Activated naive CD4-positive, alpha-beta T cell (primary cell): ENCODE results near the gene PES1.
"Not testable (repeated sequence)": the region's sequence is repeated elsewhere in the genome, so short reads cannot be mapped to it uniquely, and the experiment has no call there.

ENCODE experiments used
- DNase-seq, 4 experiments: peaks; one replicate each; lab custom pipeline; 2025; lab: John Stamatoyannopoulos, UW

PES1 gene

GRCh38 chr22:30574095-30574981 is 17.4 kb downstream of the PES1 start, which contains the start of gene GAL3ST1:
Gene GAL3ST1, minus strand, starts transcription at chr22:30574665. Its CDS starts 17,273 bp downstream, at chr22:30557392.
- no peak for DNase-seq

- DNase-seq: no peak
These were observed 18.1 kb downstream of the PES1 start for GRCh38 chr22:30573594-30574094.

DNA sequence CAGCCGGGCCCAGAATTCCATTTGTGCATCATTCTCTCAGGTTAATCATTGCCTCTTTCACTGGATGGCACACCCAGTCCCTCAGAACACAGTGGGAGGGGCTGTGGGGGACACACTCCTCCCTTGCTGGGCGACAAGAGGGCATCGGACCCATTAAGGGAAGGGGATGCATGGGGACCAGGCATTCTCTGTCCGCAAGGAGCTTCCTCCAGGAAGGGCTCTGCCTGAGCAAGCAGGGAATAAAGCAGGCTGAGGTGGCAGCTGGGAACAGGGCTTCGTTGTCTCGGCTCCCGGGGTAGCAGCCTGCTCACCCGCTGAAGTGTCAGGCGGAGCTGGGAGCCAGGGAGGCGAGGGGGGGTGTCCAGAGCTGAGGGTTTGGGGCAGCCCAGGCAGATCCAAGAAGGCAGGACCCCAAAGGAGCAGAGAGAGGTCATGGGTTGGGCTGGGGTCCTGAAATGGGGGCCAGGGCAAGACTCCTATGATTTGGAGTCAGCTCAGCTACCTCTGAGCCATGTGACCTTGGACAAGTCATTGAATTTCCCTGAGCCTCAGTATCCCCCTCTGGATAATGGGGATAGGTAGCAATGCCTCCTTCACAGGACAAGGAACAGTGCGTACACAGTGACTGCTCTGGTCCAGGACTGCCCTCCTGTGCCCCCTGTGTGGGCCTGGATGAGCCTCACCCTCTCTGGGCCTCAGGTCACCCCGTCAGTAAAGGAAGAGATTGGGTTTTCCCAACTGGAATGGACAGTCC is 18.7 kb downstream of the PES1 start:
- DNase-seq: no peak

DNA sequence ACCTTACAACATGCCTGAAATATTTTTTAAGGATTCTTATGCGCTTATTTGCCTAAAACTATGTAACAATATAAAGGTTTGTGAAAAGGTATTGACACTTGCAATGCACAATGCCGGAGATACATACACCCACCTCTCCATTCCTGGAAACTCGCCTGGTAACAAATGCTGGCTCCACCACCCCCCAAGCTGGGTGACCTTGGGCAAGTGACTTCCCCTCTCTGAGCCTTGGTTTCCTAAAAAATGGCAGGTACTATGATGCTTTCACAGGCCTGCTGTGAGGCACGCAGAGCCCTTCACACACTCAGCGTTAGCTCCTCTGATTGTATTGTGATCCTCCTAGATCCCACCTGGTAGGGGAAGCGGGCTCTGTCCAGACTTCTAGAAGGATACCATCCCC is 19.5 kb downstream of the PES1 start:
- DNase-seq: no peak

DNA sequence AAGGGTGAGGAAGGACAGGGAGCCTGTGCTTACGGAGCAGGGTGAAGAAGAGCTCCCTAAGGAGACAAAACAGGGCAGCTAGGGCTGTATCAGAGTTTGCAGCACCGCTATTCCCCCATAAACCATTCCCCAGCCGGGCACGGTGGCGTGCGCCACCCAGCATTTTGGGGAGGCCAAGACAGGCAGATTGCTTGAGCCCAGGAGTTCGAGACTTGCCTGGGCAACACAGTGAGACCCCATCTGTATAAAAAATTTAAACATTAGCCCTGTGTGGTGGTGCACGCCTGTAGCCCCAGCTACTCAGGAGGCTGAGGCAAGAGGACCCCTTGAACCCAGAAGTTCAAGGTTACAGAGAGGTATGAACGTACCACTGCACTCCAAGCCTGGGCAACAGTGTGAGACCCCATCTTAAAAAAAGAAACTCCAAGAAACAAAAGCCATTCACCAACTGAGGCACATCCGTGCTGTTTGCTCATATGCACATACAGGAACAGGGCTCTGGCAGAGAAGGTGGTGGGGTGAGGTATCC is 22.0 kb downstream of the PES1 start:
- DNase-seq: no peak

GRCh38 chr22:30568137-30568805 is 23.4 kb downstream of the PES1 start:
- DNase-seq: no peak

GRCh38 chr22:30567277-30567676 is 24.4 kb downstream of the PES1 start:
- DNase-seq: not testable (repeated sequence)

DNA sequence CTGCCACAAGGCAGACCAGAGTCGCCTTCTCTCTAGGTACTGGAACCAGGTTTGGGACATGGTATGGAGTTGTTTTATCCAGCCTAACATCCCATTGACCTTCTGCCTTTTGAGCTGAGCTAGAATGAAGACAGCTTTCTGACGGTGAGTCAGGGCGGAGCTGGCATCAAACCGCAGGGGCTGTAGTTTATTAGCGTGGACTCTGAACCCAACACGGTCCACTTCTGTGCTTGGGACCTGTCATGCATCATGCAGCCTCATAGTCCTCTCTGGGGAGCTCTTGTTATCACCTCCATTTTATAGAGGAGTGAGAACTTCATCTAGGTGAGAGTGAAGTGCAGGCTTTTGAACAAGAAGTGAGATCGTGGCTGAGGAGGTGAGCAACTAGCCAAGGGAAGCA is 25.6 kb downstream of the PES1 start:
- no peak for DNase-seq

DNA sequence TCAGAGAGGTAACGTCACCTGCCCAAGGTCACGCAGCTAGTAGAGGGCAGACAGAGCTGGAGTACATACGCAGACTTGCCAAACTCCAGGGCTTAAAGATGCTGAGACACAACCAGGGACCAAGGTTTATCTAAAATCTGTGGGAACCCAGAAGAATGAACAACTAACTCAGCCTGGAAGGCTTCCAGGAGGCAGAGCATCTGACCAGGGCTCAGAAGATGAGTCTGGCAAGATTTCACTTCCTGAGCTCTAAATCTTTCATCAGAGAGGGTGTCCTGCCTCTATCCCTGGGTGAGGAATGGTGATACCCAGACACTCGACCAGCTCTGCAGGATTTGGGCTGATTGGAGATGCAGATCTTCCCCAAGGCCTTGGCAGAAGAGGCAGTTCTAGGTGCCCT is 26.4 kb downstream of the PES1 start:
- no peak for DNase-seq

DNA sequence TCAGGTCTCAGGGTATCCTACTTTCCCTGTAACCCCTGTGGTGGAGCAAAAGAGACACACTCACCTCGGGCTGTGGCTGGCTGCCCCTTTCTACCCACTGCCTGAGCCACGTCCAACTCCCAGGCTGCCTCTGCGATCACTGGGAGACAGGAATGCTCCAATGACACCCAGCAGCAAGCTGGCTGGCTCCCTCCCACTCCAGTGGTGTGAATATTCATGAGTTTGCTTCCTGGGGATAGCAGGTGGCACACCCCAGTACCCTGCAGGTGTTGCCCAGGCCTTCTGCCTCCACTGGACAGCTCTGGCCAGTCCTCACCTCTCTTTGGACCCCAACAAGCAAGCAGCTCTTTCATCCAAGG is 27.0 kb downstream of the PES1 start:
- no peak for DNase-seq

DNA sequence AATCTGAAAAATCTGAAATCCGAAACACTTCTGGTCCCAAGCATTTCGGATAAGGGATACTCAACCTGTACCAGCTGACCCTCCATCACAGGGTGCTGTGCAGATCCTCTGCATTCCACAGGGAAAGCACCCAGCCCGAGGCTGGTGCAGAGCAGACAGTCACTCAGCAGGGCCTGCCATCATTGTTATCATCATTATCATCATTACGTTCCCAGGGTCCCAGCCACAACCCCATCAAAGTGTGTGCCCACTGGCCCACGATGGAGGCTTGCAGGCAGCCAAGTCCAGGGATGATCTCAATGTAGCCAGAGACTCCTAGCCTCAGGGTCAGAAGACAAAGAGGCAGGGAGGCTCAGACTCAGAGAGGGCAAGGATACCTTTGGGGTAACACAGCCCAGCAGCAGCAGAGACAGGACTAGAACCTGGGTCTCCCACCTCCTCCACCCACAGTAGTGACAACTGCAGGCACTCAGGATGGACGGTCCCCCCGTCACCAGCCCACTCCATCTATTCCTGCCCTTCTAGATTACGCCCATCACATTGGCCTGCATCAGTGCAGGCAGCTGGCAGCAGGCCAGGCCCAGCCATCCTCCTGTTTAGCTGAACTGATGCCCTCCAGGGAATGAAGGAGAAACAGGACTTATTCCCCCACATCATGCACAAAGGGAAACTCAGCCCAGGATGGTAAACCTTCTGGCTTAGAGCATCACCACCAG is 27.5 kb downstream of the PES1 start:
- DNase-seq: no peak

DNA sequence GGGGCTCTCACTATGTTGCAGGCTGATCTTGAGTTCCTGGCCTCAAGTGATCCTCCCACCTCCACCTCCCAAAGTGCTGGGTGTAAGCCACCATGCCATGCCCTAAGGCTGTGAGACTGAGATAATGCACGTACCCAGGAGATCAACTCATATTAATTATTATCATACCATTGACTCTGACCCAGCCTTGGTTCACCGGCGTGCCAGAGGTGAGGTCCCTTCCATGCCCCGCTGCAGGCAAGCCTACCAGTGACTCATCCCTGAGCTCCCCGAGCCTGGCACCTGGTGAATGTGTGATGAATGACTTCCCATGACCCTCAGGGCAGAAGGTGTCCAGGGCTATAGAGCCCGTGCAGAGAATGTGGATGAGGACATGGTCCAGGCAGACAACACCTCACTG is 29.3 kb downstream of the PES1 start:
- no peak for DNase-seq

- no peak for DNase-seq
These were observed 30.1 kb downstream of the PES1 start for GRCh38 chr22:30561402-30562189.

DNA sequence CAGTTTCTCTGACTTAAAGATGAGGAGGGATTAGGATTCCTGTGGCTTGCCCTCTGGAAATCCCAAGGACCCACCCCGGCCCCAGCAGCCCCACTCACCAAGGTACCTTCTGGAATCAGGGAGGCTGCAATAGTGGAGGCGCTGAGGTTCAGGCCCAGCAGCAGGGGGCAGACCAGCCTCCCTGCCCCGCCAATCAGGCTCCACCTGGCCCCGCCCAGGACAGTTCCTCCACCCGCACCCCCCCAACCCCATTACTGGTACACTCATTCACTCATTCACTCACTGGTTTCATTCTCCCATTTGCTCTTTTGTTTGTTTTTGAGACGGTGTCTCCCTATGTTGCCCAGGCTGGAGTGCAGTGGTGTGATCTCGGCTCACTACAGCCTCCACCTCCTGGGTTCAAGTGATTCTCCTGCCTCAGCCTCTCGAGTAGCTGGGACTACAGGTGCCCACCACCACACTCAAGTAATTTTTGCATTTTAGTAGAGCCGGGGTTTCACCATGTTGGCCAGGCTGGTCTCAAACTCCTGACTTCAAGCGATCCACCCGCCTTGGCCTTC is 31.0 kb downstream of the PES1 start:
- DNase-seq: not testable (repeated sequence)

GRCh38 chr22:30559889-30560288 is 31.8 kb downstream of the PES1 start:
- no peak for DNase-seq

DNA sequence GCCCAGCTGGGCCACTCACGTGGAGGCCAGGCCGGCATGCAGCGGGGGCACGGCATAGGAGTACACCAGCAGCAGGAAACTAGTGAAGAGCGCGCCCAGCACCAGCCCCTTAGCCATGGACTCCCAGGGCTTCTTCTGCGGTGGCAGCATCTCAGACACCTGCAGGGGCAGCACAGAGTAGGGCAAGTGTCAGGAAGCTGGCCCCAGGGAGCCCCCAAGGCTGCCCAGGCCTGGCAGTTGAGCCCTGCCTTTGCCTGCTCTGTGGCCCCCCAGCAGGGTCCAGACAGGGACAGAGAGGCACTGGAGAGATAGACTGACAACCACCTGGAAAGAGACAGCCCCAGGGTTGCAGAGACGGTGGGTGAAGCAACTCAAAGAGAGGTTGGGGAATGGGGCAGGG is 34.5 kb downstream of the PES1 start:
- DNase-seq: no peak

DNA sequence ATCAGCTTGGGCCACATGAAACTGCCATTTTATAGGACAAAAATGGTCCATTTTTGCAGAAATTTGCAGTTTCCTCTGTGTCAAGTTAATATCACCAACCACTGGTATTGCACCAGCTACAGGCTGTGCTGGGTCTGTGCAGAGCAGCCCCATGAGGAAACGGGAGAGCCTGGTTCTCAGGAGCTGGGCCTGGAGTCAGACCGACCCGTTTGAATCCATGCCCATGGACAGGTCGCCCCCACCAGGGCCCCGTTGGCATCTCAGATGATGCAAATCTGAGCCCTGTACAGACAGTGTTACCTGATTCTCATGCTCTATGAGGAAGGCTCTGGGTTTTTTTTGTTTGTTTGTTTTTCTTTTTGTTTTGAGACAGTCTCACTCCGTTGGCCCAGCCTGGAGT is 35.3 kb downstream of the PES1 start:
- DNase-seq: no peak

- DNase-seq: no peak
These were observed 36.2 kb downstream of the PES1 start for GRCh38 chr22:30555282-30556210.

DNA sequence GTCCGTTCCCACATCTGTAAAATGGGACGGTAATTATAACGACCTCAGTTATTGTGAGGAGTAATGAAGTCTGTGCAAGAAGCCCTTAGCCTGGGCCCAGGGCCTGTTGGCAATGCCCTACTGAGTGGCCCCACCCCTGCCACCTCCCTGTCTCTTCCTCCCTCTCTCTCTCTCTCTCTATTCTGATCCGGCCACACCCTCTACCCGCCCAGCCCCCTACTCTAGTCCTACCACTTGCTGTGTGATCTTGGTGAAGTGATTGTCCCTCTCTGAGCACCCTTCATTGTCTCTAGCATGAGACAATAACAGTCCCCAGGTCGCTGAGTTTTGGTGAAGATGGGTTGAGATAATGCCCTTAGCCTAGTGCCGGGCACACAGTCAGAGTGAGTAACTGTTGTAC is 37.7 kb downstream of the PES1 start:
- DNase-seq: no peak
